GM12873 (cell line): ENCODE data around the gene WDPCP.

Source experiments
- CTCF ChIP-seq: IDR thresholded peaks from 2 replicates; pipeline ENCODE4 v1.5.1; 2012; ENCODE audit warnings: low read depth, mild to moderate bottlenecking, moderate library complexity, low read length, control low read depth; ENCODE audit not compliant: insufficient read depth; ENCODE audit errors: missing control alignments

WDPCP gene

GRCh38 chr2:63096491-63096890, 491.8 kb downstream of the WDPCP start:
- no peak for TF ChIP-seq CTCF

GRCh38 chr2:63093502-63093901, 494.8 kb downstream of the WDPCP start:
- TF ChIP-seq CTCF: no peak

GRCh38 chr2:63092857-63093256, 495.4 kb downstream of the WDPCP start:
- no peak for TF ChIP-seq CTCF

- TF ChIP-seq CTCF: no peak
Observed at GRCh38 chr2:63092401-63092800, 495.9 kb downstream of the WDPCP start.

GRCh38 chr2:63086687-63087086, 501.6 kb downstream of the WDPCP start:
- no peak for TF ChIP-seq CTCF

GRCh38 chr2:63081404-63081803, 506.9 kb downstream of the WDPCP start:
- no peak for TF ChIP-seq CTCF

GRCh38 chr2:63078852-63079606, 509.2 kb downstream of the WDPCP start:
- peak; percentile 66 for TF ChIP-seq CTCF

GRCh38 chr2:63073994-63074393, 514.3 kb downstream of the WDPCP start:
- TF ChIP-seq CTCF: no peak
